ENCODE data around the gene PABPC1L2A.
"Not testable (repeated sequence)": the region's sequence is repeated elsewhere in the genome, so short reads cannot be mapped to it uniquely, and the experiment has no call there.

PABPC1L2A gene

DNA sequence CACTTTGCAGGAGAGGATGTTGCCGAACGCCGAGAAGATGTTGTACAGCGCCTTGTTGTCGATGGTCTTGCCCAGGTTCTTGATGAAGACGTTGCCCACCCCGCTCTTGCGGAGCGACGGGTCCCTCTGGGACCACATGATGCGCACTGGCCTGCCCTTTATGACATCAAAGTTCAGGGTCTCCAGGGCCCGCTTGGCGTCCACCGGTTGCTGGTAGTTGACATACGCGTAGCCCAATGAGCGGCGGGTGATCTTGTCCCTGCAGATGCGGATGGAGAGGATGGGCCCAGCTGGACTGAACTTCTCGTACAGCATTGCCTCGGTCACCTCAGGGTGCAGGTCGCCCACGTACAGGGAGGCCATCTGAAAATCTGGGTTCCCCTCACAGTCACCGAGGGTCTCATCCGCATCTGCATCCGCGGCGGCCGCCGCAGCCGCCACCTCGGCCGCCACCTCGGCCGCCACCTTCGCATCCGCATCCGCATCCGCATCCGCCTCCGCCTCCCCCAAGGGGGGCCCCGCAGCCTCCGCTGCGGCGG, at the start of gene PABPC1L2A:
Gene PABPC1L2A (minus strand): TSS at position 489 of the 539 bp plus-strand sequence. CDS start 126 bp downstream, at position 363.
- DNase-seq = not testable (repeated sequence)

DNA sequence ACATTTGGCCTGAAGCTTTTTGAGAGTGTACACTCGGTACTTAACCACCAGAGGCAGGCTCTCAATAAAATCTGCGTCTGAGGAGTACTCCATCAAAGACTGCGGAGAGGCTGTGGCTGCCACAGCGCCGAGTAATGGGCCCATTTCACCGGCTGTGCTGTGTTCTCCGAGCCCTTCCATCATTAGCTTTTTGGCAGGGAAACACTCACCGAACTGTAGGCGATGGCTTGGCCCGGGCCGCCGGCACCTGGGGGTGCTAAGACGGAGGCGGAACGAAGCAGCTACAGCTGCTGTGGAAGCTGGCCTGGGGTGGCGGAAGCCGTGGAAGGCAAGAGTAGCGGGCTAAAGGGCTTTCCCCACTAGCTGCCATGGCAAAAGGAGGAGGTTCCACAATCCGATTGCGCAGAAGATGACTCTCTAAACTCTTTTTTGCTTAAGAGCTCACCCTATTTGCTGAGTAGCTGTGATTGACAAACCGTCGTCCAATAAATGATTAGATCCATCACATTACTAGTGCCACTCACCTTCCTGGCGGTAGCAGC, 48.5 kb upstream of the PABPC1L2A start:
- DNase-seq = peak in 1 of 2 experiments; percentile 4

DNA sequence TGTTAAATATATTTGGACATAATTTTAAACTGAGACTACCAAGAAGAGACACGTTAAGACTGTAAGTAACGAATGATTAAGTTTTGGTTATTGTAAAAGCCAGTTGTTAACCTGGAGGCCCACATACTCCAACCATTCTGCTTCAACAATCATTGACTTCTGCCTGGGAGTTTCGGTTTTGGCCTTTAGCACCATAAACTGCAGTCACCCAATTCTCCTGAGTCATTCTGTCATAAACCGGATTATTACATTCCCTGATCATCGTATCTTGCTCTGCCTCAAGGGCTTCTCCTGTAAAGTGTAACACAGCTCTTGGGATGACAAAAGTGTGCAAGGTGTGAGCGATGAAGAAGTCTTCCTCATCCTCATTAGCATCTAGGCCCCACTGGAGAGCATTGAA, 46.9 kb upstream of the PABPC1L2A start:
- no peak for DNase-seq

DNA sequence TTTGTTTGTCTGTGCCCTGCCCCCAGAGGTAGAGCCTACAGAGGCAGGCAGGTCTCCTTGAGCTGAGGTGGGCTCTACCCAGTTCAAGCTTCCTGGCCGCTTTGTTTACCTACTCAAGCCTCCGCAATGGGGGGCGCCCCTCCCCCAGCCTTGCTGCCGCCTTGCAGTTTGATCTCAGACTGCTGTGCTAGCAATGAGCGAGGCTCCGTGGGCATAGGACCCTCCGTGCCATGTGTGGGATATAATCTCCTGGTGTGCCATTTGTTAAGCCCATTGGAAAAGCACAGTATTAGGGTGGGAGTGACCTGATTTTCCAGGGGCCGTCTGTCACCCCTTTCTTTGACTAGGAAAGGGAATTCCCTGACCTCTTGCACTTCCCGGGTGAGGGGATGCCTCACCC, 20.2 kb upstream of the PABPC1L2A start:
- not testable (repeated sequence) for DNase-seq

DNA sequence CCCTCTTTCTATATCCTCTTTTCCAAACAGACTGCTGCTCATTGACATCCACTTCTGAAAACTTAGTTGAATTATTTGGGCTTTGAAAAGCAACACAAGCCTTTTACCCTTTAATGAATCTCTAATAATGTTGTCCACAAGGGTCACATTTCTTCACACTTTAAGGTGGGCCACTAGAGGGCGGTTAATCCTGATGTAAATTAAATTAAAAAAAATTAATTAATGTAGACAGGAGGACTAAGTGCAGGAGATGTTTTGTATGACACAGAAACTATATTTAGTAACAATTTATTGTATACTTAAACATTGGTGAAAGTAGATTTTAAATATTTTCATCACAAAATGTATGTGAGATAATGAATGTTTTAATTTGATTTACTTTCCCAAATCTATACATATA, 7.5 kb upstream of the PABPC1L2A start:
- peak in 1 of 2 experiments; percentile 25 for DNase-seq

DNA sequence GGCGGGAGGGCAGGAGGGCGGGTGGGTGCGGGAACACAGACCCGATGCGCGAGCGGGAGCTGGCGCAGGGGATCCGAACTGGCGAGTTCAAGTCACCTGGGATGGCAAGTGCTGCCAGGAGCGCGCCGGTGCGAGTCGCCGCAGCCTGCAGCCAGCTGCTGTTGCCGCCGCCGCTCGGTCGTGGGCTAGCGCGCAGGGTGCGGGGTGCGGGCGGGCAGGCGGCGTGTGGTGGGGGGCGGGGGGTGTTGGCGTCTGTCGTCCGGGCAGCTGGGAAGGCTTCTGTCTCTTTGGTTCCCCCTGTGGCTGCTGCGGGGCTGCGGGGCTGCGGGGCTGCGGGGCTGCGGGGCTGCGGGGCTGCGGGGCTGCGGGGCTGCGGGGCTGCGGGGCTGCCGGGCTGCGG, 572 bp upstream of the PABPC1L2A start:
- not testable (repeated sequence) for DNase-seq

DNA sequence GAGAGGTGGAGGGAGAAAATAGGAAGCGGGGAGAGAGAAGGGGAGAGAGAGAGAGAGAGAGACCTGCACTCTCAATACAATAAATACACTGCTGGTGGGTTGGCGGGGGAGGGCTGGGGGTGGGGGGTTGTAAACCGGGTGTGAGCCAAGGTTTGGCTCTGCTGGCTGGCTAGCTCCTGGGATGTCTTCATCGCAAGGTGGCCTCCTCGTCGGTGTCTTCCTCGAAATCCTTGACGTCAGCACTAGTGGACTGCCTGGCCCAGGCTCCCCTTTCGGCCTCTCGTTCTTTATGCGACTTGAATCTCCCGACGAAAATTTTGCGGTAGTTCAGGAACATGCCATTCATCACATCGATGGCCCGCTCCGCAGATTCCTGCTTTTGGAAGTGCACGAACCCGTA, 715 bp downstream of the PABPC1L2A start:
- DNase-seq = not testable (repeated sequence)

DNA sequence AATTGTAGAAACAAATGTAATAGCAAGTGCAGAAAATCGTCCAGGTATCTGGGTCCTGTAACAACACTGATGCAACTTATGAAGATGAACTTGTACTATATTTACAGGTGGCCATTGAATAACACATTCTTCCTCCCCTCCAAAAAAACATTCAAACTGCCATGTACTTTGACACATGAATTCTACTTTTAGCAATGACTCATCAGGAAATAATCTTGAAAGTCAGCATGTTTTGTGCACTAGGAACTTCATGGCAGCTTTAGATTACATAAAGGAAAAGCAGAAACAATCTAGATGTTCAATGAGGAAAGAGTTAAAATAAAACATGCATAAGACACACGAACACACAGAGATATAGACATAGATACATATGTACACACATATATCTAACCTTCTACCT, 2.5 kb downstream of the PABPC1L2A start:
- DNase-seq = no peak

DNA sequence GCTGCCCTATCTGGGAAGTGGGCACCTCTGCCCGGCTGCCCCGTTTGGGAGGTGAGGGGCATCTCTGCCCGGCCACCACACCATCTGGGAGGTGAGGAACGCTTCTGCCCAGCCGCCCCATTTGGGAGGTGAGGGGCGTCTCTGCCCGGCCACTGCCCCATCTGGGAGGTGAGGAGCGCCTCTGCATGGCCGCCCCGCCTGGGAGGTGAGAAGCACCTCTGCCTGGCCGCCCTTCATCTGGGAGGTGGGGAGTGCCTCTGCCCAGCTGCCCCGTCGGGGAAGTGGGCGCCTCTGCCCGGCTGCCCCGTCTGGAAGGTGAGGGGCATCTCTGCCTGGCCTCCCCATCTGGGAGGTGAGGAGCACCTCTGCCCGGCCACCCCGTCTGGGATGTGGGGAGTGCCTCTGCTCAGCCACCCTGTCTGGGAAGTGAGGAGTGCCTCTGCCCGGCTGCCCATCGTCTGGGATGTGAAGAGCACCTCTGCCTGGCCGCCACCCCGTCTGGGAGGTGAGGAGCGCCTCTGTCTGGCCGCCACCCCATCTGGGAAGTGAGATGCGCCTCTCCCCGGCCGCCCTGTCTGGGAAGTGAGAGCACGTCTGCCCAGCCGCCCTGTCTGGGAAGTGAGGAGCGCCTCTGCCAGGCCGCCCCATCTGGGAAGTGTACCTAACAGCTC, 9.8 kb downstream of the PABPC1L2A start:
- no peak for DNase-seq

DNA sequence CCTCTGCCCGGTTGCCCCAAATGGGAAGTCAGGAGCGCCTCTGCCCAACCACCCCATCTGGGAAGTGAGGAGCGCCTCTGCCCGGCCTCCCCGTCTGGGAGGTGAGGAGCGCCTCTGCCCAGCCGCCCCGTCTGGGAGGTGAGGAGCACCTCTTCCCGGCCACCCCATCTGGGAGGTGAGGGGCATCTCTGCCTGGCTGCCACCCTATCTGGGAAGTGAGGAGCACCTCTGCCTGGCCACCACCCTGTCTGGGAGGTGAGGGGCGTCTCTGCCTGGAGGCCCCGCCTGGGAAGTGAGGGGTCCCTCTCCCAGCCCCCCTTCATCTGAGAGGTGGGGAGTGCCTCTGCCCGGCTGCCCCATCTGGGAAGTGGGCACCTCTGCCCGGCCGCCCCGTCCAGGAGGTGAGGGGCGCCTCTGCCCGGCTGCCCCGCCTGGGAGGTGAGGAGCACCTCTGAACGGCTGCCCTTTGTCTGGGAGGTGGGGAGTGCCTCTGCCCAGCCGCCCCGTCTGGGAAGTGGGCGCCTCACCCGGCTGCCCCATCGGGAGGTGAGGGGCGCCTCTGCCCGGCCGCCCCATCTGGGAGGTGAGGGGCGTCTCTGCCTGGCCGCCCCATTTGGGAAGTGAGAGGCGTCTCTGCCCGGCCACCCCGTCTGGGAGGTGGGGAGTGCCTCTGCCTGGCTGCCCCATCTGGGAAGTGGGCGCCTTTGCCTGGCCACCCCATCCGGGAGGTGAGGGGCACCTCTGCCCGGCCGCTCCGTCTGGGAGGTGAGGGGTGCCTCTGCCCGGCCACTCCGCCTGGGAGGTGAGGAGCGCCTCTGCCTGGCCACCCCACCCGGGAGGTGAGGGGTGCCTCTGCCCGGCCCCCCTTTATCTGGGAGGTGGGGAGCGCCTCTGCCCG, 10.6 kb downstream of the PABPC1L2A start:
- no peak for DNase-seq

DNA sequence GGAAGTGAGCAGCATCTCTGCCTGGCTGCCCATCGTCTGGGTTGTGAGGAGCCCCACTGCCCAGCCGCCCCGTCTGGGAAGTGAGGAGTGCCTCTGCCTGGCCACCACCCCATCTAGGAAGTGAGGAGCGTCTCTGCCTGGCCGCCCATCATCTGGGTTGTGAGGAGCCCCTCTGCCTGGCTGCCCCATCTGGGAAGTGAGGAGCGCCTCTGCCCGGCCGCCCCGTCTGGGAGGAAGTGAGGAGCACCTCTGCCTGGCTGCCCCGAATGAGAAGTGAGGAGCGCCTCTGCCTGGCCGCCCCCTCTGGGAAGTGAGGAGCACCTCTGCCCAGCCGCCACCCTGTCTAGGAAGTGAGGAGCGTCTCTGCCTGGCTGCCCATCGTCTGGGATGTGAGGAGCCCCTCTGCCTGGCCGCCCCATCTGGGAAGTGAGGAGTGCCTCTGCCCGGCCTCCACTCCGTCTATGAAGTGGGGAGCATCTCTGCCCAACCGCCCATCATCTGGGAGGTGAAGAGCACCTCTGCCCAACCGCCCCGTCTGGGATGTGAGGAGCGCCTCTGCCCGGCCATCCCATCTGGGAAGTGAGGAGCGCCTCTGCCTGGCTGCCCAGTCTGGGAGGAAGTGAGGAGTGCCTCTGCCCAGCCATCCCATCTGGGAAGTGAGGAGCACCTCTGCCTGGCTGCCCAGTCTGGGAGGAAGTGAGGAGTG, 11.4 kb downstream of the PABPC1L2A start:
- DNase-seq = not testable (repeated sequence)

DNA sequence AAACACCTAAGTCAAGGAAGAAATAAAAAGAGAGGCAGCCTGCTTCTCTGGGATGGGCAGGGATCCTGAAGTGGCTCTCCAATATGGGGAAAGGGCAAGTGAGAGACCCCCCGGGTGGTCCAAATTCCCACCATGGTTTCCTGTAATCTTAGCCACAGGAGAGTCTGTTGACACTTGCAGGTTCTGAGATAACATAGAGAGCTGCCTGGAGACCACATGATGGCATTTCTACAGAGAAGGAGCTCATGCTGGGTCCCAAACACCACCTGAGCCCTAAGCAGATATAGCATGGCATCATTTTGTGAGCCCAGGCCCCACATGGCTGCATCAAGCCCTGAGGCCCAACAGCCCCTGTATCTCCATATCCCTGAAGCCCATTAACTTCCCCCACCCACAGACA, 50.4 kb downstream of the PABPC1L2A start:
- DNase-seq = no peak

All from NCI-H524 (cell line).